SKM-1 (cell line): ENCODE results near the gene SHISA3.
A peak's percentile ranks its signal among the peaks of the same experiment; 100 is the strongest.
"Not testable (repeated sequence)": the region's sequence is repeated elsewhere in the genome, so short reads cannot be mapped to it uniquely, and the experiment has no call there.

Experiments used
- DNase-seq: peaks from one replicate; lab custom pipeline; 2025; ENCODE audit not compliant: unreplicated experiment; lab: John Stamatoyannopoulos, UW

Gene SHISA3

DNA sequence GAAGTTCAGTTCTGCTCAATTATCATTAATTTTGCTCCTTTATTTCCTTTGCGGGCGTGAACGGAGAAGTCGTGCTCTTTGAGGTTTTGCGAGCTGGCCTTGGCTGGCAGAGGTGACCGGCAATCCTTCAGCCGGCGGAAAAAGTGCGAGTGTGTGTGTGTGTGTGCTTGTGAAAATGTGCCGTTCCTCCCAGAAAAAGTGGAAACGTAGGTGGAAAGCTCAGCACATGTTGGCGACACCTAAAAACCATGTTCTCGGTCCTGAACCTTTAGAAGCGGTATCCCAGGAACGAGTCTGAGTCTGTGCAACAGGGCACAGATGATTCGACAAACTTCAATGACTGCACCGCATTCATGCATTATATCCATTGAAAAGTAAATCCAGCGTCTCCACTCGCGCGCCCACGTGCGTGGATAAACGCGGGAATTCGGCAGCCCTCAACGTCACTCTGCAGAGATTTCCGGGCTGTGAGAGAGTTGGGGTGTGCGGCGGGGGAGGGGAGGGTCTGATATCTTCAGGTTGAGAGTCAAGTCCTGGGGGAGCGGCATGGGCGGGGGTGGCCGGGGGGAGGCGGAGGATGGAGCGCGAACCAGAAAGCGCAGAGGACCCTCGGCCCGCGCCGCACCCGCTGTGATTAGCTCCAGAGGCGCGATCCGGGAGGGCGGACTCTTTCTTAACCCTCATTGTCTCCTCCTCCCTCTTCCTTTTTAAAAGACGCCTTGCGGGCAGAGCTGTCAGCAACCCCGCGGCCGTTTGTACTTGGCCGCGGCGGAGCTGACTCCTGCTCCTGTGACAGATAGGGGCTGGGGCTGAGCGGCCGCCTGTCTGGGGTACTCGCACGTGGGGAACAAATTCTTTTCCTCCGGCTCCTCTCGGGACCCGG lies at the start of gene SHISA3:
Gene SHISA3, plus strand, starts transcription at position 737 of the 883 bp plus-strand sequence. CDS start 569 bp downstream, outside the sequence.
- peak; percentile 33 for DNase-seq

- no peak for DNase-seq
Observed at GRCh38 chr4:42348247-42348646, 49.0 kb upstream of the SHISA3 start.

DNA sequence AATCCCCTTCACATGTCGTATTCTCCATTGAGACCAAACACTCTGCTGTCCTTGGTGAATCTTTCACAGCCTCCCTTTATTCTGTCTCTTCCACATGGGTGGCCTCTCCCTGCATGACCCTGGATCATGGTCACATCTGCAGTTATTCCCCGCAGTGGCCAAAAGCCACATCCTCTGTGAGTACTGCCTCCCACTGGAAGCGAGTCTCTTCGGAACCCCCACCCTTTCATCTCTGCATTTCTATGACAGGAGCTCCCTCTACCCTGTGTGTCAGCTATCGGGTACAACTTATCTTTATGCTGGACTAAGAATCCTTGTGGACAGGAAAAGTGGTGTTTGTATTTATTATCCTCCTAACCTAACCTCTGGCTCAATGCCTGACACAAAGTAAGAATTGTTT lies 48.6 kb upstream of the SHISA3 start:
- no peak for DNase-seq

DNA sequence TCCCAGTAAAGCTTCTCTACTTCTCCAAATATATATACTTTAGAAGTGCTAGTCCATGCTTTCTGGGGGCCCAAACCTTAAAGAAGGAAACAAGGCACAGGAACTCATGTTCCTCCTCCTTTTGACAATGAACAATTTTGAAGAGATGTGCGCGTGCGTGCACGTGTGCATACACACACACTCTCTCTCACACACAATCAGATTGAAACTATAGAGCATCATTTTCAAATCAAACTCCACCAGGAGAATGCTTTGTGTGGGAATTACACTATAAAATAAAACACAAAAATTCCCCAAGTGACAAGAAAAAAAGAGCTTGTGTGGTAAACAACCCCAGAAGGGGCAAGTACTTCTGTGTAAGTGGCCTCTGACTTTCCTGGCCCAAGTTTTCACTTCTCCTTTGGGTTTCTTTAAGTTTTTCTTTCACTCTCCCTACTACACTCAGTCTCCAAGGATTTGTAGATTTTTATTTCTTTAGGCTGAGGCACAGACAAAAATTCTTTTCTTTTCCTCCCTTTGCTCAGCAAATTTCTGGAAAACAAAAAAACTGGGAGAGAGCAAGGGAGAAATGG lies 46.6 kb upstream of the SHISA3 start:
- DNase-seq, result no peak

GRCh38 chr4:42352049-42352448 lies 45.2 kb upstream of the SHISA3 start:
- DNase-seq, result no peak

GRCh38 chr4:42357325-42357724 lies 40.0 kb upstream of the SHISA3 start:
- DNase-seq, result no peak

DNA sequence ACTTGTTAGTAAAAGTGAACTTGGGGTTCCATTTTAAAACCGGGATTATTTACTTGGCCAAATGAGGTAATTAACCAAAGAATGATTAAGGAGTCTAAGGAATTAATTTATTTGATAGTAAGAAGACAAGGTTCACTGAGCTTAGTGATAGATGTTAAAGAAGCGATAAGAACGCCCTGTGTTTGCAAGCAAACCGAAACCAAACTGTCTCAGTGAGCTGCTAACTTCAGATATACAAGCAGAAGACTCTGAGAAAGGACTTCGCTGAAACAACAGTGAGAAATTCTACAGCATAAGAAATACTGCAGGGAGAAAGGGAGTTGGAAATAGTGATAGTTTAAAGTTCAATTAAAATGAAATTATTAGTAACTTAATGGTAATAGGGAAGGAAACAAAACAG lies 37.6 kb upstream of the SHISA3 start:
- no peak for DNase-seq

DNA sequence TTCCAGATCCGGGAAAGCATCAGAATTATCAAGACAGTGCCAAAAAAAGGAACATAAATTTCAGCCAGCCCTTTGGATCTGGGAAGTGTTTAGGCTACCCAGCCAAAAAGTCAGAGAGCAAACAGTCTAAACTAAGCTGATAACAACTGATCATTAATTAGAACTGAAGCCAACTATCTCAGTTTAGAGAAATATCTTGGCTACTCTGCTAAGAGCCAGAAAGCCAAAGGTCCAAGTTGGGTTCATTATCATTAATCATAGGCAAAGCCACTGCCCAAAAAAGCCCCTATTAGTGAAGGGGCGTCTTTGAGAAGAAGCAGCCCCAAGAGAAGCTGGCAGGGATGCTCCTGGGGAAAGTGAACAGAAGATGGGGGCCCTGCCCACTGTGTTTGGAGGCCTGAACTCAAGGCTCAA lies 37.0 kb upstream of the SHISA3 start:
- no peak for DNase-seq

- DNase-seq, result no peak
Observed at GRCh38 chr4:42361456-42361855, 35.8 kb upstream of the SHISA3 start.

DNA sequence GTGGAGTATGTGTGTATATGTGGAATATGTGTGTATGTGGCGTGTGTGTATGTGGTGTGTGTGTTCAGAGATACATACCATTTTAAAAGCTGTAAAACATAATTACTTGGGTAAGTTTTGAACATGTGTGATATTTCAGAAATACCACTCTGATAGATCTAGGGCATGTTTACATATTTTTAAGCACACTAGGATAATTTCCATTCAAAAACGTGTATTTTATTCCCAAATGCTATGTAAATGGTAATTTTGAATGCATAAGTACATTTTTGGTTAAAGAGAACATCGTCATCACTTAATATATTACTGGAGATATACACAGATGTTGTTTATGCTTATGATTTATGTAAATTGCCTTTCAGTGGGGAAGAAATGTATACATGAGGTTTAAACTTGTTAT lies 34.7 kb upstream of the SHISA3 start:
- DNase-seq, result no peak

DNA sequence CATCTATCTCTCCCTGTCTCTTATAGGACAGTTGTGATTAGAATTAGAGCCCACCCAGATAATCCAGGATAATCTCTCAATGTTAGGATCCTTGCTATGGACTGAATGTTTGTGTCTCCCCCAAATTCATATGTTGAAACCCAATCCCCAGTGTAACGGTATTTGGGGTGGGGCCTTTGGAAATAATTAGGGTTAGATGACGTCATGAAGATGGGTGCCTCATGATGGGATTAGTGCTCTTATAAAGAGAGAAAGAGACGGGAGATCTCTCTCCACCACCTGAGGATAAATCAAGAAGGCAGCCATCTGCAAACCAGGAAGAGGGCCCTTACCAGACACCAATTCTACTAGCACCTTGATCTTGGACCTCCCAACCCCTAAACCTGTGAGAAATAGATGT lies 33.7 kb upstream of the SHISA3 start:
- DNase-seq, result no peak

- DNase-seq, result no peak
Observed at GRCh38 chr4:42364266-42365053, 32.8 kb upstream of the SHISA3 start.

- DNase-seq, result no peak
Observed at GRCh38 chr4:42366959-42367358, 30.3 kb upstream of the SHISA3 start.

GRCh38 chr4:42369489-42369888 lies 27.8 kb upstream of the SHISA3 start:
- no peak for DNase-seq

- DNase-seq, result peak; percentile 15
Observed at GRCh38 chr4:42371305-42372252, 25.7 kb upstream of the SHISA3 start.

DNA sequence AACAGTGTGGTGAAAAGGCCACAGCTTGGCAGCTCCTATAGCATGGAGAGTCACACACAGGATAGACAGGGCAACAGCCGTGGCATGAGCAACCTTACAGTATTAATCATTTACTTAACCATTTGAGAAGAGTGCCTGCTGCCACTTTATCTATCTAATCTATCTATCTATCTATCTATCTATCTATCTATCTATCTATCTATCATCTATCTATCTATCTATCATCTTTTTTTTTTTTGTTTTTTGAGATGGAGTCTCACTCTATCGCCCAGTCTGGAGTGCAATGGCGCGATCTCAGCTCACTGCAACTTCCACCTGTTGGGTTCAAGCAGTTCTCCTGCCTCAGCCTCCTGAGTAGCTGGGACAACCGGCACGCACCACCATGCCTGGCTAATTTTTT lies 25.0 kb upstream of the SHISA3 start:
- not testable (repeated sequence) for DNase-seq

DNA sequence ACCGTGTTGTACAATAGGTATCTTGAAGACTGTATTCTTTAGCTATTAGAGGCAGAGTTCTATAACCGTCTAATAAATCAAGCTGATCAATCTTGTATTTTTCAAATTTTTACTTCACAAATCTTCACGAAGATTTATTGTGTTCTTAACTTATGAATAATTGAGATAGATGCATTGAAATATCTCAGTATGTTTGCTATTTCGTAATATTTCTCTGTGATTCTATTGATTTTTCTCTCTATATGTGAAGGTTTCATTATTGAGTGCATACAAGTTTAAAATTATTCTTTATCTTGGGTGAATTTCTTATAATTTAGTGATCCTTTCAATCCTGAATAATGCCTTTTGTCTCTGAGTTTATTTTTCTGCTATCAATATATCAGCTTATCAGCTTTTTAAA lies 19.8 kb upstream of the SHISA3 start:
- no peak for DNase-seq

- DNase-seq, result no peak
Observed at GRCh38 chr4:42381666-42382065, 15.6 kb upstream of the SHISA3 start.

DNA sequence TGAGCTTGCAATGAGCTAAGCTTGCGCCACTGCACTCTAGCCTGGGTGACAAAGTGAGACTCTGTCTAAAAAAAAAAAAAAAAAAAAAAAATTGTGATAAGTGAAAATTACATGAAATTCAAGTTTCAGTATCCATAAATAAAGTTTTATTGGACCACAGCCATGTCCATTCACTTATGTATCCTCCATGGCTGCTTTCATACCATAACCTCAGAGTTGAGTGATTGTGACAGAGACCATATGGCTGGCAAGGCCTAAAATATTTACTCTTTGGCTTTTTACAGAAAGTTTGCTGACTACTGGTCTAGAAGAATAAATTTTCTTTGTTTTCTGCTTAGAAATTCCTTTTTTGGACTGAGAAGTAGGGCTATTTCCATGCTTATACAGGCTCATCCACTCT lies 11.8 kb upstream of the SHISA3 start:
- DNase-seq, result no peak

DNA sequence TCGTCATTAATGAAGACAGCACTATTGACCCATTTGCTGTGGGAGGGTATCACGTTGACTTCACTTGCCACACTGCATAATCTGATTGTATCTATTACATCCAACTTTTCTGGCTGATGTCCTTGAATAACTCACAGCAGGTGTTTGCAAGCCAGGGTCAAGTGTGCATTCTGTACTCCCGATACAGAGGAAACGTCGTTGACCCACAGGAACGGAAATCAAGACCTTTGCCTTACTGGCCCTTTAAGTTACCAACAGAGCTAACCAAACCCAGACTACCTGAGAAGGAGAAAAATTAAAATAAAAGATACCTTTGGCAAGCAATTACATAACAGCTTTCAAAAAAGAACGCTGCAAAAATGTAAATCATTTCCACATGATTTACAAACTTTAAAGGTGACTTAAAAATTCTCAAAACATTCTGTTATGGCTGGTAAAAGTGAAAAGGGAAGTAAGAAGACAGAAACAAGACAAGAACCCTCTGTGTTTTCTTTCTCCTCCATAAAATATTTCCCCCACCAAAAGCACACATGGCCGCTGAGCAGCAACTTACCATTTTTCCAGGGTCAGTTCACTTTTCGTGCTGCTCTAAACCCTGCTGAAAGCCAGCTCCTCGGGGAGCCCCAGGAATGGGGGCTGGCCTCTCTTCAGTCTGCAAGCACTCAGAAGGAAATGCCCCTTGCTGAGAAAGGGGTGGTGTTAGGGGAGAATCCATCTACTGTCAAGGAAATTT lies 6.5 kb upstream of the SHISA3 start:
- no peak for DNase-seq
